Kidney (tissue), 14 donors: ENCODE data around the gene ABCA4. TPM values are rescaled to one million over a fixed set of nuclear protein-coding genes. Genes with fewer than 3 reads are reported as not detected.
"Not testable (repeated sequence)": the region's sequence is repeated elsewhere in the genome, so short reads cannot be mapped to it uniquely, and the experiment has no call there.

ENCODE experiments used
- DNase-seq, 5 donors: peaks; one replicate each; pipeline ENCODE4 v3.0.0-alpha.2; 2013 to 2020
- FAIRE-seq: peaks from 2 replicates; lab custom pipeline; 2012; peaks lifted over from hg19 to GRCh38; lab: Jason Lieb, UNC
- H3K27ac ChIP-seq, 2 donors: one replicate each; pipeline ENCODE4 v1.7.0; 2013; ENCODE audit warnings: low read depth in 2 of 2, low read length in 2 of 2, inconsistent platforms in 1 of 2
- H3K27me3 ChIP-seq: one replicate; pipeline ENCODE4 v1.7.1; 2013; ENCODE audit warnings: low read length, inconsistent platforms; ENCODE audit not compliant: control insufficient read depth, insufficient read depth
- H3K36me3 ChIP-seq, 3 donors: one replicate each; pipeline versions ENCODE4 v1.7.0 to v1.7.1; 2013; ENCODE audit warnings: low read length in 3 of 3, control low read depth in 1 of 3, inconsistent platforms in 1 of 3; ENCODE audit not compliant: insufficient read depth in 3 of 3, control insufficient read depth in 2 of 3
- H3K4me1 ChIP-seq, 3 donors: one replicate each; pipeline versions ENCODE4 v1.7.0 to v1.7.1; 2013; ENCODE audit warnings: low read length in 3 of 3, inconsistent platforms in 1 of 3, low read depth in 1 of 3; ENCODE audit not compliant: control insufficient read depth in 2 of 3, insufficient read depth in 2 of 3
- H3K4me3 ChIP-seq, 3 donors: one replicate each; pipeline versions ENCODE4 v1.7.0 to v1.8.1; 2013; ENCODE audit warnings: low read length in 3 of 3, control low read depth in 1 of 3, inconsistent platforms in 1 of 3
- H3K9ac ChIP-seq, 3 donors: one replicate each; pipeline versions ENCODE4 v1.7.0 to v1.7.1; 2013; ENCODE audit warnings: low read length in 3 of 3, control low read depth in 1 of 3, inconsistent platforms in 1 of 3
- H3K9me3 ChIP-seq, 3 donors: one replicate each; pipeline versions ENCODE4 v1.7.0 to v1.7.1; 2013; ENCODE audit warnings: low read length in 3 of 3, control low read depth in 1 of 3, inconsistent platforms in 1 of 3; ENCODE audit not compliant: control insufficient read depth in 2 of 3, insufficient read depth in 1 of 3
- intact Hi-C: fragments of 100-400 bp; cut with DNase I; formaldehyde crosslinking; loops from one replicate; pipeline ENCODE4 v1.11.1; 2022
- polyA plus RNA-seq: library from polyadenylated mRNA; stranded (reverse); fragments of 350-450 nt; fragmentation: Illumina TruSeq; extraction: RNeasy Lipid Tissue Mini Kit (QIAGEN cat#74804); gene quantifications from one replicate; pipeline ENCODE4 v1.2.3, GENCODE V29; 2014; ENCODE audit warnings: low read depth, low replicate concordance; ENCODE audit not compliant: insufficient read depth
- total RNA-seq: library from RNA; stranded (reverse); fragmentation: NEBNext Ultra II Directional; extraction: Animal tissue kit (Norgen Biotek cat#: 25700); gene quantifications from one replicate; pipeline ENCODE4 v1.2.1, GENCODE V29; 2021
- TF ChIP-seq, protein P1 (sequence below): IDR thresholded peaks from 3 replicates; pipeline ENCODE4 v1.5.1; 2012; ENCODE audit warnings: mild to moderate bottlenecking, moderate library complexity, borderline replicate concordance; ENCODE audit not compliant: insufficient read depth; ENCODE audit errors: extremely low read depth
- donor health status: control.
- donor health status: control.
- donor health status: control.
- donor health status: control.
- donor health status: control.
- donor health status: DM: yes; HTN: yes; CAD: no.
- donor health status: Normal renal cell carcinoma (clear cell type).

ABCA4 gene
- total and polyA plus RNA-seq, 2 donors from 2014 or later = 1.5 to 2.1 TPM

DNA sequence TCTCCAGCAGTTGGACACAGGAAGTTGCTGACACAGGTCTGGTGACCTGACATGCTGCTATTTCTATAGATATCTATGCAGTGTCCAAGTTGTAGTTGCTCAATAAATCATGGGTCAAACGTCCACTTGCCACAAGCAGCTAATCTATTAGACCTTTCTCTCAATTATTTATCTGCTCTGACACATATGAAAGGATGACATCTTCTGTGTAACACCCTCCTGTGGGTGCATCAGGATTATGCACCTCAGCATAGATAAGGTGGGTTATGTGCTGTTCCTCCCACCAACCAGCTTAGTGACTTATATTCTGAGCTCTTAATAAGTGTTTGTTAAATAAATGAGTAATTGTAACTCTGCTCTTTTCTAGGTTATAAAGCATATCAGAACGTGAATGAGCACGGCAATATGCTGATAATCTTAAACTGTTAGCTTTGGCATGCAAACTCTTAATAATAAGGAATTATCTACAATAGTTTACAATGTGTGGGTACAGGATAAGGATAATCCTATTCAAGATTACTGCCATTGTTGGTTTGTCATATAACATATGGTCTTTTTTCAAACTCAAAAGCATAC, 121.0 kb downstream of the ABCA4 start:
- no peaks in the 10 kb centered on the region for H3K9me3 ChIP-seq
- no peak overlapping the region for H3K9ac ChIP-seq
- DNase-seq (no peak), FAIRE-seq (no peak)
- TF ChIP-seq, protein P1, sequence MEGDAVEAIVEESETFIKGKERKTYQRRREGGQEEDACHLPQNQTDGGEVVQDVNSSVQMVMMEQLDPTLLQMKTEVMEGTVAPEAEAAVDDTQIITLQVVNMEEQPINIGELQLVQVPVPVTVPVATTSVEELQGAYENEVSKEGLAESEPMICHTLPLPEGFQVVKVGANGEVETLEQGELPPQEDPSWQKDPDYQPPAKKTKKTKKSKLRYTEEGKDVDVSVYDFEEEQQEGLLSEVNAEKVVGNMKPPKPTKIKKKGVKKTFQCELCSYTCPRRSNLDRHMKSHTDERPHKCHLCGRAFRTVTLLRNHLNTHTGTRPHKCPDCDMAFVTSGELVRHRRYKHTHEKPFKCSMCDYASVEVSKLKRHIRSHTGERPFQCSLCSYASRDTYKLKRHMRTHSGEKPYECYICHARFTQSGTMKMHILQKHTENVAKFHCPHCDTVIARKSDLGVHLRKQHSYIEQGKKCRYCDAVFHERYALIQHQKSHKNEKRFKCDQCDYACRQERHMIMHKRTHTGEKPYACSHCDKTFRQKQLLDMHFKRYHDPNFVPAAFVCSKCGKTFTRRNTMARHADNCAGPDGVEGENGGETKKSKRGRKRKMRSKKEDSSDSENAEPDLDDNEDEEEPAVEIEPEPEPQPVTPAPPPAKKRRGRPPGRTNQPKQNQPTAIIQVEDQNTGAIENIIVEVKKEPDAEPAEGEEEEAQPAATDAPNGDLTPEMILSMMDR = no peak
- H3K36me3 ChIP-seq = no peaks in the 10 kb centered on the region
- no peaks in the 10 kb centered on the region for H3K27me3 ChIP-seq
- no peaks in the 10 kb centered on the region for H3K4me1 ChIP-seq
- no peak overlapping the region for H3K27ac ChIP-seq
- H3K4me3 ChIP-seq = no peak overlapping the region
- intact Hi-C loops = no loop called here

GRCh38 chr1:93998532-93998931, 122.4 kb downstream of the ABCA4 start:
- H3K4me1 ChIP-seq, FAIRE-seq, H3K4me3 ChIP-seq, H3K36me3 ChIP-seq, DNase-seq, intact Hi-C loops, H3K27ac ChIP-seq, H3K9ac ChIP-seq, H3K27me3 ChIP-seq, H3K9me3 ChIP-seq: not testable (repeated sequence)

DNA sequence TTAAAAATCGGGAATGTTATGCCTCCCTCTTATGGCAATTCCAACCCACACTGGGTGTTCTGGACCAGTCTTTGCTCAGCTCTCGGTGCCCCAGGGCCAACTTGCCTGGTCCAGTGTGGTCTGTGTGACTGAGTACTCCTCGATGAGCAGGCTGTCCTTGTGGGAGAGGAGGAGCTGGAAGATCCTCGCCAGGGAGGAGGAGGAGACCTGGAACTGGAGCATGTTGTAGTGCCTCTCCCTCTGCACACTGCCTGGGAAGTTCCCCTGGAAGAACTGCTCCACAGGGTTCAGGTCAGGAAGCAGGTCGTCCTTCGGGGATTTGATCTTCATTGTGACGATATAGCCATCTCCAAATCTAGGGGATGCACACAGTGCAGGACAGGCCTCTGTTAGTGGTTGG, 123.2 kb downstream of the ABCA4 start:
- no peak for FAIRE-seq
- H3K4me3 ChIP-seq = no peak overlapping the region

GRCh38 chr1:93995837-93996536, 125.0 kb downstream of the ABCA4 start:
- FAIRE-seq (no peak), DNase-seq (peak in 1 of 5 donors; percentile 10)
- Histone ChIP-seq H3K27ac (no peak overlapping the region), H3K4me3 (no peak overlapping the region), H3K9ac (no peak overlapping the region), H3K36me3 (no peaks in the 10 kb centered on the region), H3K9me3 (no peaks in the 10 kb centered on the region), H3K4me1 (no peaks in the 10 kb centered on the region), H3K27me3 (no peaks in the 10 kb centered on the region)
- TF ChIP-seq, protein P1 = no peak
- intact Hi-C loops = no loop called here

More for the DNA sequence above, 123.2 kb downstream of the ABCA4 start:
- no peak for DNase-seq
- Histone ChIP-seq H3K9me3 (no peaks in the 10 kb centered on the region), H3K27ac (no peak overlapping the region), H3K27me3 (no peaks in the 10 kb centered on the region), H3K4me1 (no peaks in the 10 kb centered on the region), H3K9ac (no peak overlapping the region), H3K36me3 (no peaks in the 10 kb centered on the region)
- intact Hi-C loops = no loop called here
- TF ChIP-seq, protein P1 = no peak
